ENCODE results near the gene CLSTN1.
A peak's percentile ranks its signal among the peaks of the same experiment; 100 is the strongest.
"Not testable (repeated sequence)": the region's sequence is repeated elsewhere in the genome, so short reads cannot be mapped to it uniquely, and the experiment has no call there.

Gene CLSTN1

DNA sequence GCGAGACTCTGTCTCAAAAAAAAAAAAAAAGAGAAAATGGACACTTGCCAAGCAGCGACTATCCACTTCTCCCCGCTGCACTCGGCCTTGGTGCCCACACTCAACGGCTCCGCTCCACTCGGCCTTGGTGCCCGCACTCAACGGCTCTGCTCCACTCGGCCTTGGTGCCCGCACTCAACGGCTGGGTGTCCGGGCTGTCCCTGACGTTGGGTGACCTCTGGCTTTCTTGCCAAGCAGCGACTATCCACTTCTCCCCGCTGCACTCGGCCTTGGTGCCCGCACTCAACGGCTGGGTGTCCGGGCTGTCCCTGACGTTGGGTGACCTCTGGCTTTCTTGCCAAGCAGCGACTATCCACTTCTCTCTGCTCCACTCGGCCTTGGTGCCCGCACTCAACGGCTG, 61.3 kb downstream of the CLSTN1 start:
- DNase-seq (ENCODE audit: low read depth, low spot score) = not testable (repeated sequence)

DNA sequence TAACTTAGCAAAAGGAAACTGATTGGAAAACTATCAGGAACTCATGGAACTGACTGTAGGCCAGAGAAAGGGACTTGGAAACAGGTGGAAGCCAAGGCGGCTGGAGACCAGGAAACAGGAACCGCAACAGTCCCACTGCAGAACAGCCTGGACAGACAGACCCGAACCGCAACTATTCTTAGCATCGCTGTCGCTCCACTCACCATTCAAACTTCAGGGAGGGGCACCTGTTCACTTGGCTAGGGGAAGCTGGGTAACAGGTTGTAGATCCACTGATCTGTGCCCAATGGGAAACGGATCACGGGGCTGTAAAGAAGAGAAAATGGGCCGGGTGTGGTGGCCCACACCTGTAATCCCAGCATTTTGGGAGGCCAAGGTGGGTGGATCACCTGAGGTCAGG, 61.9 kb downstream of the CLSTN1 start:
- no peak for DNase-seq (ENCODE audit: low read depth, low spot score)

DNA sequence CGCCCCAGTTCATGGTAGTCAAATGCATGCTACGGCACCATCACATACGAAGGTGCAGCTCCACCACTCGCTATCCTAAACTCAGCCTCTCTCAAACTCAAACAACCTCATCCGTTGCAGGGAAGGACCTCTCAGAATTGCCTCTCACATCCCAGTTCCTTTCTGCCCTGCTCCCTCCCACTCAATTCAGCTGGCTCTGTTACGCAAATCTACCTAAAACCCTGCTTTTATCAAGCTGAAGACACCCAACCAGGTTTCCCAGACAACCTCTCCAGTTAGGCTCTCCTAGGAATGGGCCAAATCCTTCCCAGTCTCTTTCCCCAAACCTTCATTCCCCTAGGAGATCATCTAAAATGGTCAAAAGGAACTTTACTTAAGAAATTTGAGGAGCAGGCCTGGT, 62.9 kb downstream of the CLSTN1 start:
- DNase-seq (ENCODE audit: low read depth, low spot score) = no peak

DNA sequence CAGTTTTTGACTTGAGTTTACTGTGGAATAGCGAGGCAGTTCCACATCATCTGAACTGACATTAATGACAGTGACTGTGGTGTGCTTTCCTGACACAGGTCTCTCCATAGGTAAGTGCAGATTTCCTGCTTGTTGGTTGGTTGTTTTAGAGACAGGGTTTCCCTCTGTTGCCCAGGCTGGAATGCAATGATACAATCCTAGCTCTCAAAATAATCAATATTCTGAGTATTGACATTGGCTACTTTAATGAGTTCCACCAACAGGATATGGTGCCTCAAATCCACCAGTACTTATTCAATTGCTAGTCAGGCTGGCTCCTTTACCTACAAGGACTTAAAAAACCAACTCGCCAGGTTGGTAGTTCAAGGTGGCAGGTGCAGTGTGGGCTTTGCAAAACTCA, 63.8 kb downstream of the CLSTN1 start:
- no peak for DNase-seq (ENCODE audit: low read depth, low spot score)

DNA sequence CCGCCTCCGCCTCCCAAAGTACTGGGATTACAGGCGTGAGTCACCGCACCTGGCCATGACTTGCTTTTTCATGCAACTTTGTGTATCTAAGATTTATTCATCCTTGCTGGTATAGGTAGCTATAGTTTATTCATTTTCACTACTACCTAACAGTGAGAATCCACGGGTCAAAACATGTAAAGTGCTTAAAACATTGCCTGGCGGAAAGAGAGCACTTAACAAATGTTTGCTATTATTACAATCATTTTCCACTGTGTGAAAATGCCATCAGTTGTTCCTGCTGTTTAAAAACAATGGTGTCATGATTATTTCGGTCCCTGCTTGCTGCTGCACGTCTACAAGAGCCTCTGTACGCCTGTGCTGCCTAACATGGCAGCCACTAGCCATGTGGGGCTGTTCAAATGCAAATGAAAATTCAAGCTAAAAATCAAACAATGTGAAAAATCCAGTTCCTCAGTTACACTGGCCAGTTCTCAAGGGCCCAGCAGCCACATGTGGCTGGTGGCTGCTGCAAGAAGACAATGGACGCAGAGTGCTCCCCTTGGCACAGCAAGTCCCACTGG, 65.1 kb downstream of the CLSTN1 start:
- no peak for DNase-seq (ENCODE audit: low read depth, low spot score)

DNA sequence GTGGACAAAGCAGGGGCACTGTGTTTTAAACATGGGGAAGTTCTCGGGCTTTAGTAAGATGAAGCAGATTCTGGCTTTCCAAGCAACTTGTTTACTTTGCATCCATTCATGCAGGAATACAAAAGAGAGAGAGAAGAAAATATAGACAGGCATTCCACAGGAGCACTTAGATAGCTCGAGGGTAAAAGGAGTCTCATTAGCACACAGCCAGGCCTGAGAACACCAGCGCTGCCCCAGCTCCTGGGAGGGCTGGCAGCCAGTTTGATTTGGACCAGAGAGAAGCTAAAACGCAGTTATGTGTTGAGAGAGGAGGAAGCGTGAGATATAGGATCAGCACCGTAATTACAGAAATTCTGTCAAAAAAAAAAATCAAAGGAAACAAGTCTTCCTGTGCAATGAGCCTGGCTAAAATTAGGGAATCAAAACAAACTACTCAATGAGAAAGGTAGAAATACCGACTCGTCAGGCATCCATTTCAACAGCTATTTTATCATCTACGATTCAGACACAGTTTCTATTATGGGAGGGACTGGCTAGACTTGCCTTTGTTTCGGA, 68.2 kb downstream of the CLSTN1 start:
- no peak for DNase-seq (ENCODE audit: low read depth, low spot score)

DNA sequence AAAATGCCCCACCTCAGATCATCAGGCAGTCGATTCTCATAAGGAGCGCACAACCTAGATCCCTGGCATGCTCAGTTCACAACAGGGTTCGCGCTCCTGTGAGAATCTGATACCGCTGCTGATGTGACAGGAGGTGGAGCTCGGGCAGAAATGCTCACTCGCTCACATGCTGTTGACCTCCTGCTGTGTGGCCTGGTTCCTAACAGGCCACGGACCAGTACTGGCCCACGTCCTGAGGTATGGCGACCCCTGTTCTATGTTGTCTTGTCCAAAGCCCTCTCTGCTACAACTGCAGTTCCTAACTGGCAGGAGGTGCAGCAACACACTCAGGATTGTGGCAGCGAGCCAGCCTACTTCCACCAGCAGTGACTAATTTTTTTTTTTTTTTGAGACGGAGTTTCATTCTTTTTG, 70.6 kb downstream of the CLSTN1 start:
- peak; percentile 17 for DNase-seq (ENCODE audit: low read depth, low spot score)

DNA sequence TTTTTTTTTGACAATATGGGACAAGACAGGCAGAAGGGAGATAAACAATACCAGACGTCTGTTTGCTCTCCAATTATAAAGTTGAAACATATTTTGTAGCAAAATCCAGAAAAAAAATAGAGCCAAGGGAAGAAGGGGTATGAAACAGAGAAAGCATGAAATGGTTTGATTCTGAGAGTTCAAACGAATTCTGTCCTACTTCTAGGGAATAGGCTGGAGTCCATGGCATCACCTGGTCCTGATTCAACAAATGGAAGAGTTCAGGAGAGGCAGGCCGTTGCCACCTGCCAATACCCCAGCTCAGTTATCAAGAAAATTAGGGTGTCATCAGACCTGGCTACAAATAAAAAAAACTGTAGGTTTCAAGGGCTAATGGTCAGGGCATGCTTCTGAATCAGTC, 71.8 kb downstream of the CLSTN1 start:
- DNase-seq (ENCODE audit: low read depth, low spot score) = no peak

DNA sequence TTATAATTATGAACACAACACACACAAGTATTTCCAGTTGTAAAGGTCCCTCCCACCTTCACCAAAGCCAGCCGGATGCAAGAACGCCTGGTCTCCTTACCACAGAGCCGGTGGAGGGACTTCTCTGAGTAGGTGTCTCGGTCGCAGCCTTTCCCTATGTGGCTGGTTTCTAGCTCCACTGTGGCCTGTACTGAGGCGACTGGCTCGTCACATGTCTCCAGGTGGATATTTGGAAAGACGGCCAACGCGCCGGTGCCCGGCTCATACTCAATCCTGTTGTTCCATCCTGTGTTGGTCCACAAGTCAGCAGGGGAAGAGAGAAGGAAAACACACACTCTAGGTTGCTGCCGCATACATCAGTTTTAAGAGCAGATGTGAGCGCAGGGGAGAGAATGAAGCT, 74.4 kb downstream of the CLSTN1 start:
- no peak for DNase-seq (ENCODE audit: low read depth, low spot score)

DNA sequence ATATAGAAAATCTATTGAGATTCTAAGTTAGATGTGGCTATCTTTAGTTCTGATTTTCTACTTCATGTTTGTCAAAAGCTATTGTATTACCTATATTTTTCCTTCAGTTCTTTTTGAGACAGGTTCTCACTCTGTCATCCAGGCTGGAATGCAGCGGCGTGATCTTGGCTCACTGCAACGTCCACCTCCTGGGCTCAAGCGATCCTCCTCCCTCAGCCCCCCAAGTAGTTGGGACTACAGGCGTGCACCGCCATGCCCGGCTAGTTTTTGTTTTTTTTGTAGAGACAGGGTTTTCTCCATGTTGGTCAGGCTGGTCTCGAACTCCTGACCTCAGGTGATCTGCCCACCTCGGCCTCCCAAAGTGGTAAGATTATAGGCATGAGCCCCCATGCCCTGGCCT, 75.4 kb downstream of the CLSTN1 start:
- DNase-seq (ENCODE audit: low read depth, low spot score) = not testable (repeated sequence)

DNA sequence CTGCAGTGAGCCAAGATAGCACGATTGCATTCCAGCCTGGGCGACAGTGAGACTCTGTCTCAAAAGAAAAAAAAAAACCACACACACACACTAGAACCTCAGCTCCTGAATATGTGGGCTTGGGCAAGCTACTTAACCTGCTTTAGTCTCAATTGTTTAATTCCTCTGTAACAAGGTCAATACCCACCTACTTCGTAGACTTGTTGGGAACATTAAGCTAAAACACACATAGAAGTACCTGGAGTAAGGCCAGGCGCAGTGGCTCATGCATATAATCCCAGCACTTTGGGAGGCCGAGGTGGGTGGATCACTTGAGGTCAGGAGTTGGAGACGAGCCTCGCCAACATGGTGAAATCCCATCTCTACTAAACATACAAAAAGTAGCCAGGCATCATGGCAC, 77.1 kb downstream of the CLSTN1 start:
- no peak for DNase-seq (ENCODE audit: low read depth, low spot score)

DNA sequence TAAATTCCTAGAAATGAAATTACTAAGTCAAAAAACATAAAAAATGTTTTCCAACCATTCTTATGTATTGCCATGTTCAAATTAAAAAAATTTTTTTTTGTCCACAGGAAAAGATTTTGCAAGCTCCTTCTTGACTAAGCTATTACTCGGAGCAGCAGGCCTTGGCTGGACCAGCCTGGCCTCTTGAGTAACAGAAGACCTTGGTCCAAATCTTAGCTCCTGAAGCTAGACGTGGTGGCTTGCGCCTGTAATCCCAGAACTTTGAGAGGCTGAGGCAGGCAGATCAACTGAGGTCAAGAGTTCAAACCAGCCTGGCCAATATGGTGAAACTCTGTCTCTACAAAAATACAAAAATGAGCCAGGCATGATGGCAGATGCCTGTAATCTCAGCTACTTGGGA, 77.6 kb downstream of the CLSTN1 start:
- no peak for DNase-seq (ENCODE audit: low read depth, low spot score)

DNA sequence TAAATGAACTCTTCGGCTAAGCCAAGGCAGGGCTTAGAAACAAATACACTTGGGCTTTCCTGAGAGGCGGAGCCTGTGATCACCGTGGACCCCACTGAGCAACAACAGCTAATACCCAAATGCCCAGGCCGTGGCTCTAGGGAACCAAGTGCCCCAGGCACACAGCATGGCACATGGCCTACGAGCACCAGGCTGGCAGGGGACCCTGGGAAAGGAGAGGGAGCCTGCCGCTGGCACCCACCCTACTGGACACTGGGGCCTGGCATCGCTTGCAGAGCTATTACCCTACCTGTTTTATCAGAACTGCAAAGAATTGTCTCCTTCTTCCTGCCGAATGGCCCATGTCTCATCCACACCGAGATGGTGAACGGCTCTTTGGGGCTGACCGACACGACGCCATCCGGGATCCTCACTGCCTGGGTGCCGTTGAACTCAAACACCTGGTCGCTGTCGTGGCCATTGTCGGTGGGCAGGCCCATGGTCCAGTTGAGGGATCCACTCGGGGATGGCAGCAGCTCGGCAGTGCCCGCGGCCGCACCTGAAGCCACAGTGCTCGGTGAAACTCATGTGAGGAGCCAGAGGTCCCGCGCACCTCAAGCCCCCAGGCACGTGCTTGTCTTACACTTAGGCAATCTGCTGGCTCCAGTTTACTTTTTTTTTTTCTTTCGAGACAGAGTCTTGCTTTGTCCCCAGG, 79.5 kb downstream of the CLSTN1 start:
- DNase-seq (ENCODE audit: low read depth, low spot score) = no peak

DNA sequence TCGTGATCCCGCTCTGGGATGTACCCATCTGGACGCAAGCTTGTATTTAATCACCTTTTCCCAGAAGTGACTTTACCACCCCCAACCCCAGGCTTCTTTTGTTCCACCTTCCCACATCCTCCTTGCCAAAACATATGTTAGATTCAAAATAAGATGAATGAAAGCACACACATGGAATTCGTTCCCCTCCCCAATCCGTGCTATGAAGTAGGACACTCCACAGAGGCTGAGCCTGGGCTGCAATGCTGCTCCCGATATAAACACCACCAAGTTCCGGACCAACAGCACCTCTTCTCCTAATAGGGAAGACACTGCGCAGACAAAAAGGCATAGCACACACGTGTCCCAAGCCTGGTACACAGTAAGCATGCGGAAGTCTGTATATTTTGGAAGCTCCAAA, 86.1 kb downstream of the CLSTN1 start:
- DNase-seq (ENCODE audit: low read depth, low spot score) = no peak

DNA sequence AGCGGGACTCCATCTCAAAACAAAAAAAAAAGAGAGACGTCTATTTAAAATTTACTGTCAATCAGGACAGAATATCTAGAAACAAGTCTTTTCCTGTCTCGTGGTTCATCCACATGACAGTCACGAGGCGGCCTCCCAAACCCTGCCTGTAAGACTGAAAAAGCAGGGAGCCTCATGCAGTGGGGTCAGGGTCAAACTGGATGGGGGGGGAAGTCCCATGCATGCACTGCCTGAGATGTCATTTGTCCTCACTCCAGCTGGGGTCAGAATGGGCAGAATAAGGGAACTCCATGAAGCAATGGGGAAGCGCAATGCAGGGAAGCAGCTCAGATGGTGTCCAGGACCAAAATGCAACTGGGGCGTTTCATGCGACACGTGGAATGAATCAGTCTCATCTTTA, 86.7 kb downstream of the CLSTN1 start:
- no peak for DNase-seq (ENCODE audit: low read depth, low spot score)

DNA sequence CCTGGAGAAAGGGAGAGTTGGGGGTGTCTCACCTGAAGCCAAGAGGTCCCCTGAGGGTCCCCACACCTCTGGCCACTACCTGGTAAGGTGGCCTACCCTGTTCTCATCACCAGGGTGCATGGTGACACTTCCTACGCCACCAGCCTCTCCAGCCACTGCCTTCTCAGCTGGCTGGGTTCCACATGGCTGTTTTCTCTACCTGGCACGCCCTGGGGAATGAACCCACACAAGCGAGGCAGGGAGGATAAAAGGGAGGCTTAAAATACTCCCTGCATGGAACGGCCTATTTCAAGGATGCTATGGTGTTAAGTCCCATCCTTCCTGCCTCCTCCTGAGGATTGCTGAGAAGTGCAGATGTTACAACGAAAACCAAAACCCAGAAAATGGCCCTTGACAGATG, 87.5 kb downstream of the CLSTN1 start:
- no peak for DNase-seq (ENCODE audit: low read depth, low spot score)

DNA sequence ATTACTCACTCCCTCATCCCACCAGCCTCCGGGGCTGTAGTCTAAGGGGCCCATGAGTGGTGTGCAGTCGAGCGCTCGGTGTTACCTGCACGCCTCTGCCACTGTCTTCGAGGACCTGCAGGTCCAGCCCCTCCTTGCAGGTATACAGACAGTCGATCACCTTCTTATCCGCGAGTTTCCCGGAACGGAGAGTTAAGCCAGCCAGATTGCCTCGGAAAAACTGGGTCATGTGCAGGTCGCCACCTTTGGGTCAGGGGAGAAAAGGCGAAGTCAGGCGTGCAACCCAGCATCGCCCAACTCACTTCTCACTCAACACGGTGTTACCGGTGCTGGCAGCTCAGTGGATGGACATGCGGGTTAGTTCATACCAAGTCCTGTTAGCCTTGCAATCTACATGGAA, 88.0 kb downstream of the CLSTN1 start:
- no peak for DNase-seq (ENCODE audit: low read depth, low spot score)

DNA sequence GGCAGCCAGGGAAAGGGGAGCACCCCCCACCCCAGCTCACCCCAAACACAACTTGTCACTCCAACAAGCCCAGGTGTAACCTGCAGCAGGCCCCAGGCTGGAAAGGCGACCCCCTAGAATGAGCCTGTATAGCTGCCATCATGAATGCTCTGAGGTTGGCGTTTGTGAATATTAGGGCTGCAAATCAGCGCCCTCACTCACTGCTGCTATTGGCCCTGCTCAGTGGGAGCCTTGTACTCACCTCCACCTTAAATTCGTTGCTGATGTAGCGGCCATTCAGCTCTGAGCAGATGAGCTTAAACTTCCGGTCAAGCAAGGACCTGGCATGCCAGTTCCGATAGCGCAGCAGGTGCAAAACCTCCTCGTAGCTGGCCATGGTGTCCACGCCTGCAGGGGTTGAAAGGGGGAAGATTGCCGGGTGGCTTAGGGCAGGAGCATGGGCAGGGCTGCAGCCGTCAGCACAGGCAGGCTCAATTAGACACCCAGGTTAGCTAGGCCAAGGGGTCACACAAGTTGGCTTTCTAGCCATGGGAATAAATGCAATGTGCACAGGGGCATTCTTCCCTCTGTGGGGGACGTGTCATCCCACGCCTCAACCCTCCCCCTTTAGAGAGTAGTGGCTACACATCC, 90.5 kb downstream of the CLSTN1 start:
- DNase-seq (ENCODE audit: low read depth, low spot score) = no peak

DNA sequence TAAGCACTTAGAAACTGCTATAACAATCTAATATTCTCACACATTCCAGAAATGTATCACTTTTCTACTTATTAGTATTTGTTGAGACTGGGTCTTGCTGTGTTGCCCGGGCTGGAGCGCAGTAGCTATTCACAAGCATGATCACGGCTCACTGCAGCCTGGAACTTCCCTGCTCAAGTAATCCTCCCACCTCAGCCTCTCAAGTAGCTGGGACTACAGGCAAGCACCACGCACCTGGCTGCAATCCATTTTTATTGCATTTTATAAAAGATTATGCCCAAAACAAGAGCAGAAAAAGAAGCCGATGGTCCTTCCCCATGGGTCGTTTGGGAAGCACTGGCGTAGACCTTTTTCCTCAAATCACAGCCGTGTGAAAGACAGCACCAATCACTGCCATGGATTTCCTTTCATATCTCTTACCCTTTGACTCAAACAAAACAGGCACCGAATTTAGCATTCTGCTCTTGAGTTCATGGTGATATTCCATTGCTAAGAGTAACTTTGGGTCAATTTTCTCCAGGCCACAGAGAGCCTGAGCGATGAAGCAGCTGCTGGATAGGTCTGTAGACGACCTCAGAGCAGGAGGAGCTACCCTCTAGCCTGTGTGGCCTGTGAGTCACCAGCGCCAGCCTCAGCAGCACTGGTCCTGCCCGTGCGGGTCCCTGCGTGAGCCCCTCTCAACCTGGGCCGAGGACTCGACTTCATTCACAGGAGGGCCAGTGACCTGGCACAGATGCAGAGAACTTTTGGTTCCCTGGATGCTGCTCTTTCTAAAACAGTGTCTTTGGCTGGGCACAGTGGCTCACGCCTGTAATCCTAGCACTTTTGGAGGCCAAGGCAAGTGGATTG, 91.4 kb downstream of the CLSTN1 start:
- DNase-seq (ENCODE audit: low read depth, low spot score) = no peak

DNA sequence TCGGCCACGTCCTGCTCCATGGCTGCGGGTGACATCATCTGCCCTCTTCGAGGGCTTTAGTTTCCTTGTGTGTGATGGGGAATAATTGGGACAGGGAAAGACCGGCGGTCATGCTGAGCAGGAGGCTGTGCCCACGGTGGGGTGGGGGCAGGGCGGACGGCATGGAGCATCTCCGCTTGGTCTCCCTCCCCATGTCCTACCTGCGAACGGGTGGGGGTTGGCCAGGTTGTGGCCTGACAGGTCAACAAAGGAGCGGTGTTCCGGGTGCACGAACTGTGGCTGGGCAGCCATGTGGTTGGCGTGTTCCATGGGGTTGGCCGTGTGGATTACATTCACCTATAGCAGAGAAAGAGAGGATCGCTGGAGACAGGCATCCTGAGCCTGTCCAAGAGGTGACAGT, 92.2 kb downstream of the CLSTN1 start:
- no peak for DNase-seq (ENCODE audit: low read depth, low spot score)

DNA sequence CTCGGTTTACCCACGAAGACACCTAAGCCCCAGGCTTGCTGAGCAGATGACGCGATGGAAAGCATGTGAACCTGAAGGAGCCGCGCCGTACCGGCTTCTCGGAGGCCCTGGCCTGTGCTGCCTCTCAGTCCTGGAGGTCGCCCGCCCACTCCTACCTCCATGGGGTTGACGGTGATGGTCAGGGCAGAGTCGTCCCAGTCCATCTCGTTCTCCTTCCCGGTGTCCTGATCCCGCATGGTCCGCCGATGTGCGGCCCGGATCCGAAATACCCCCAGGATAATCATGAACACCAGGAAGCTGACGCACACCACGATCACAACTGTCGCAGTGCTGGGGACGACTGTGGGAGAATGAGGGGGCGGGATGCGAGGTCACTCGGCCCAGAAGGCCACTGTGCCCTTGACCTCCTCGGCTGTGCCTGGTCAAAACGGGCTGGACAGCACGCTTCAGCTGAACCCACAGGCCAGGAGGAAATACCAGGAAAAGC, 92.7 kb downstream of the CLSTN1 start:
- DNase-seq (ENCODE audit: low read depth, low spot score) = no peak
